Cardiac septum (tissue), 1 donor: ENCODE results near the gene CERCAM. TPM values are rescaled to one million over a fixed set of nuclear protein-coding genes. Genes with fewer than 3 reads are reported as not detected.
"Not testable (repeated sequence)": the region's sequence is repeated elsewhere in the genome, so short reads cannot be mapped to it uniquely, and the experiment has no call there.

Experiments
- DNase-seq: peaks from one replicate; pipeline ENCODE4 v3.0.0-alpha.2; 2020; ENCODE audit warnings: low spot score
- intact Hi-C: fragments of 100-400 bp; cut with DNase I; formaldehyde crosslinking; loops from one replicate; pipeline ENCODE4 v1.14.0; 2022
- total RNA-seq: library from RNA; stranded (reverse); fragmentation: NEBNext Ultra II Directional; extraction: Animal tissue kit (Norgen Biotek cat#: 25700); gene quantifications from one replicate; pipeline ENCODE4 v1.2.1, GENCODE V29; 2021
- donor health status: DM: no; HTN: no; CAD: no.

CERCAM gene
- total RNA-seq, 1 donor from 2014 or later = 16.6 TPM

DNA sequence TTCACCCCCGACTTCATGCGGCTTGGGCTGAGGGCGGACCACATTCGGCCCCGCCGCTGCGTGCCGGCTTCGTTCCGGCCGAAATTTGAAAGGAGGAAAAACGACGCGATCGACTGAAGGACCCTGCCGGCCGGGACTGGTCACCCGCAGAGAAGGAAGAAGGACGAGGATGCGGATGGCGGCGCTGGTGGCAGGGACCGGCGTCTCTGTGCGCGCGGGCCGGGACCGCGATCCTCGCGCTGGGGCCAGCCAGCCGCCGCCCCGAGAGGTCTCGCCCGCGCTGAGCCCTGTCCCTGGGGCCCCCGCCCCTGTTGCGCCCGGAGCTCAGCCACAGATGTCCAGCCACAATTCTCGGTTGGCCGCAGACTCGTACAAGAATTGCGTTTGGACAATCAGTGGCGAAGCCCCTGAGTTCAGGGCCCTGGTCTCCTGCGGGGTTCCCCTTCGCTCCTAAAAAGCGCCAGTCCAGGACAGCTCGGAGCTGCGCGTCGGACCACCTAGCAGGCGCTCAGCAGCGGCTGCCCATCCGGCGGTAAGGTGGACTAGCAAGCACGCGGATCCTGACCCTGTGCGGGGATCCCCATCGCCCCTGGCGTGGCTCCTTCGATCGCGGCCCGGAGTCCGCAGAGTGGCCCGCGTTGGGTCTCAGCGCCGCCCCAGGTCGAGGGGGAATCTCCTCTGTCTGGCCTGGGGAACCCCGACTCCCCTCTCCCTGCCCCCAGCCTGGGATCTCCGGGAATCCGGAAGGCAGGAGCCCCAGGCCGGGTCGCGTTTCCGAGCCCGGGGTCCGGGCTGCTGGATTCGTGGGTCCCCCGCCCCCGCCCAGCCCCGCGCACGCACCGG lies 28.1 kb upstream of the CERCAM start:
- intact Hi-C loops = no loop called here
- DNase-seq = no peak

DNA sequence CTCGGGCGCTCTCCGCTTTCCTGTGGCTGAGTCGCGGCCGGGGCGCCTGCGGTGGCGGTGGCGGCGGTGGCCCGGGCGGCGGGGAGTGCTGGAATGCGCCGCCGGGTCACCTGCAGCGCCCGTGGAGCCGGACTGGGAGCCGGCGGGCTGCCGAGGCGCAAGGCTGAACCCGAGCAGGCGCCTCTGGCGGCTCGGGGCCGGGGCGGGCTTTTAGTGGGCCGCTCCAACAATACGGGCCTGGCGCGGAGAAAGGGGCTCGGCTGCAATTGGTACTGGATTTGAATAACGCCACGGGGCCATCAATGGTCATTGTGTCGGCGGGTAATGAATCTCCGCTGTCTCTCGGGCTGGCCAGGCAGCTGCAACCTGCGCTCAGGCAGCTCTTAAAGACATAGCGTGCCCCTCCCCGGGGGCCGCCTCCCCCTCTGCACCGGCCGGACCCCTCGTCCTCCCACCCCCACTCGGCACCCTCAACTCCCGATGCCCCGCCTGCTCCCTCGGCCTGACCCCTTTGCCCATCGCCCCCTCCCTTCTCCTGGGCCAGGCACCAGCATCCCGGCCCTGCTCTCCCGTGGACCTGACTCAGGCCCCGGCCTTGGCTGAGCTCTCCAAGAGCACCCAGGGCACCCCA lies 27.4 kb upstream of the CERCAM start:
- intact Hi-C loops = no loop called here
- DNase-seq = no peak

DNA sequence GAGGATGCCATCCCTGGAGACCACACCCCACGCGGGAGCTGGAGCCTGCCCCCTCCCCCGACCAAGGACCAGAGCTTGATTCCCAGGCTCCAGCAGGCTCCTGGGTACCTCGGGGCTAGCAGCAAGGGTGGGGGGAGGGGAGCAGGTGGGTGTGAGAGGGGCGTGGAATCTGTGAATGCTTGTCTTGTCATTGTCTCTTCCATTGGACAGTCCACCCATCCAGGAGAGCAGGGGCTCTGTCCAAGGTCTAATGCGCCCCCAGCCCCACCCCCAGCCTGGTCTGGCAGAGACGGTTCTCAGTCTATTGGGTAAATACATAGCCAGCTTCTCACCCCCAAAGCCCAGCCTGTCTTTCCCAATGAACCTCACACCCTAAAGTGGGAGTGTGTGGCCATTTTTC lies 26.7 kb upstream of the CERCAM start:
- DNase-seq = no peak
- intact Hi-C loops = no loop called here

DNA sequence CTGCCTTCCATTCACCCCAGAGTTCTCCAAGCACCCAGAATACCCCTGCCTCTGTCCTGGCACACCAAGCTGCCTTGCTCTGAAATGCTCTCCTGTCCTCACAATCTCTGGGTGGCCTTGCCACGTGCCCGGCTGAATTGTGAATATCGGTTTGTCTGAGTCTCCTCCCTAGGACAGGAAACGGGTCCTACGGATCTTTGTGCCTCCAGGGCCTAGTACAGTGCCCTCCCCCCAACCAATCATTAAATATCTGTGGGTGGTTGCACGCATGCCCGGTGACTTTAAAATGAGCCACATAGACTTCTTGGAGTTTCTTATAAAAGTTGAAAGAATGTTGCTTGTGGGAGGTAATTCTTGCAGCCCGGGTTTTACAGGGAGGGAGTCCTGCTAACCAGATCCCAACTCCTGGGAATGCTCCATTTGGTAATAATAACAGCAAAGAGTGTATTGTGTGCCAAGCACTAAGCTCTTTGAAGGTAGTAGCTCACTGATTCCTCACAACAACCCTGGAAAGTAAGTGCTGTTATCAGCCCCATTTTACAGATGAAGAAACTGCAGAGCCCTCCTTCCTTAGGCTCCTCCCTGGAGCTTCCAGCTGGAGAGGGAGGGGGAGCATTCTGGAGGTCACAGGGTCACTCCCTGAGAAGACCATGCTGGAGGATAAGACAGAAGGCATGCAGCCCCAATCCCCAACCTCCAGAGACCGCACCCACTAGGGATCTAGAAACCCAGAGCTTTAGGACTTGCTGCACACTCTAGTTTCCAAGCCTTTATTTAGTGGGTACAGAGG lies 26.1 kb upstream of the CERCAM start:
- intact Hi-C loops = no loop called here
- DNase-seq = no peak

DNA sequence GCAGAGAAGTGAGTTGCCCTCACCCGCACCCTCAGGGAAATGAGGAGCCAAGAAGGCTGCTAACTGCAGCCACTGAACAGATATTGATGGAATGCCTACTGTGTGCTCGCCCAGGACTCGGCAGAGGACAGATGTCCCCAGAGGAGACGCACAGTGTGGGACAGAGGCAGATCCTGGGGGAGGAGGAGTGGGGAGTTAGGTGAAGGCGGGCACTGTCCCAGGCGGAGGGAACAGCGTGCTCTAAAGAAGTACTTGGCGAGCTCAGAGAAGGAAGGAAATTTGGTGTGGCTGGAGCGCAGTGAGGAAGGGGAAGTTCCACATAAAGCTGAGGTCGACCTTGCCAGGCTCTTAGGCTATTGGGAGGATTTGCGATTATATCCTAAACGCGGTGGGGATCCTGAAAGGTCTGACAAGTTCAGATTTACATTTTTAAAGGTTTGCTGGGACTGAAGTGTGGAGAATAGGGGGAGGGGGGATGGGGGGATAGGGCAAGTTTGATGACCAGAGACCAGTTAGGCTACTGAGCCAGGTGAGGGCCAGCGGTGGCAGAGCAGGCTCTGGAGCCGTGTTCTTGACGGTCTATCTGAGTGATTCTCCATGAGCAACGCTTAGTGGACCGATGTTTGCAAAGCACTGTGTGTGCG lies 23.6 kb upstream of the CERCAM start:
- intact Hi-C loops = no loop called here
- DNase-seq = no peak

DNA sequence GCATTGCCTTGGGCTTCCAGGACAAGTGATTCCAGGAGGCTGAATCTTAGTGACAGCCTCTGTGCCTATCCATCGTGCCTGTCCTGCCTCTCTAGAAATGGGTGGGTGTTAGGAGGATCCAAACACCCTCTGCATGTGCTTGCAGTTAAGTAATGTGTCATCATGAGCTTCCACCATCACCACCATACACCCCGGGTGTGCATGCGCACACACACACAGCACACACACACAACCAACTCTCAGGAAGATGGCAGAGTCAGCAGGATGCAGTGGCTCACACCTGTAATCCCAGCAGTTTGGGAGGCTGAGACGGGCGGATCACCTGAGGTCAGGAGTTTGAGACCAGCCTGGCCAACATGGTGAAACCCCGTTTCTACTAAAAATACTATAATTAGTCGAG lies 22.8 kb upstream of the CERCAM start:
- intact Hi-C loops = no loop called here
- no peak for DNase-seq

DNA sequence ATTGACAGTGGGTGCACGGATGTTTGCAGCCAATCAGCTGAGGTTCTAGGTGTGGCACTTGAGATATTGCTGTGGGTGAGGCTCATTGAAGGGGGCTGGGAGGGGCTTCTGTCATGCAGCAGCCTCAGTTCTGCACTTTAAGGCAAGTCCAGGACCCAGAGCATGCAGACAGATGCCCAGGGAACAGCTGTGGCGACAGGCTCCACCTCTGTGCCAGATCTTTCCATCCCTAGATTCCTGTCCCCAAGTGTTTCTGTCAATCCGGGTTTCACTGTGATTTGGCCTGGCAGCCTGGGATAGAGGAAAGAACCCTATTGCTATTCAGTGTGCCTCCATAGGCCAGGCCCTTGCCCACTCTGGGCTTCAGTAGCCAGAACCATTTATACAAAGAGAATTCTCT lies 20.8 kb upstream of the CERCAM start:
- intact Hi-C loops = no loop called here
- DNase-seq = no peak

DNA sequence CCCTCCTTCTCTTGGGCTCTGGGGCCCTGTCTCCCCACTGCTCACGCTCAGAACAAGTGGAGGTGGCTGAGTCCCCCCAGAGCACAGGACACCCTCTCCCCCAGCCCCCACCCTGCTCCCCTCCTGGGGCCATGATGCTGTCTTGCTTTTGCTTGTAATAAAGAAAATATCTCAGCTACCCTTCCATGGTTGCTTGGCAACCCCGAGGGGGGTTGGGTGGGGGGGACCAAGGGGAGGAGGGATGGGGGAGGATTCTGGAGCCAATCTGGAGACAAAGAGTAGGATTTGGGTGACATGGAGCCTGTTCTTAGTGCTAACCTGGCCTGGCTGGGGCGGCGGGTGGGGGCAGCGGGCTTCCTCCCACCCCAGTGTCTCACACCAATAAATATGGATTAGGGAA lies 16.1 kb upstream of the CERCAM start:
- intact Hi-C loops = no loop called here

DNA sequence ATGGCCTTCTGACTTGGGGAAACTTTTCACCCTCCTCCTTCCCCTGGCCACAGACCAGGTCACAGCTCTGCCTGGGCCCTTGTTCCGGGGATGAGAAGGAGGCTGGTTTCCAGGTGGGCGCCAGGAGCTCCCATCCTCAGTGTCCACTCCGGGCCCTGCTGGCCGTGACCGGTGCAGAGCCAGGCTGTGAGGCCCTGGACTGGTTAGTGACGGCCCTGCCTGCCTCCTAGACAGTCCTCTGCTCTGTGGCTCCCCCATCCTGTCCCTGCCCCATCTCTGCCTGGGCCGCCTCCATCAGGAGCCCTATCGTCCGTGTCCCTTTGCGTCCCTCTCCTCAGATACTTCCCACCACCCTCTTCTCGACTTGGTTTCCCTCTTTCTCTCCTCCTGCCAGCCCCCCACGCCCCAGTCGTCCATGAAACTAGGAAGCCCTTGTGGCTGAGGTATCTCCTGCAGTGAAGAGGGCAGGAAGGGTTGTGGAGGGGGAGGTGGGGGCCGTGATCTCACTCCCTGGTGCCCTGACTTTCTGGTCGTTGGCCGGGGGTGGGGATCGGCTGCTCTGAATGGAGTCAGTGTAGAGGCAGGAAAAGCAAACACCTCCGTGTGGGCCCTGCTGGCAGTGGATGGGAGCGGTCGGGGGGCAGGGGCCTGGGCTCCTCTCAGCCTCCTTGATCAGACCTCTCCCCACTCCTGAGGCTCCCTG lies 15.4 kb upstream of the CERCAM start:
- intact Hi-C loops = no loop called here
- no peak for DNase-seq

More for the DNA sequence above, 16.1 kb upstream of the CERCAM start:
- no peak for DNase-seq

DNA sequence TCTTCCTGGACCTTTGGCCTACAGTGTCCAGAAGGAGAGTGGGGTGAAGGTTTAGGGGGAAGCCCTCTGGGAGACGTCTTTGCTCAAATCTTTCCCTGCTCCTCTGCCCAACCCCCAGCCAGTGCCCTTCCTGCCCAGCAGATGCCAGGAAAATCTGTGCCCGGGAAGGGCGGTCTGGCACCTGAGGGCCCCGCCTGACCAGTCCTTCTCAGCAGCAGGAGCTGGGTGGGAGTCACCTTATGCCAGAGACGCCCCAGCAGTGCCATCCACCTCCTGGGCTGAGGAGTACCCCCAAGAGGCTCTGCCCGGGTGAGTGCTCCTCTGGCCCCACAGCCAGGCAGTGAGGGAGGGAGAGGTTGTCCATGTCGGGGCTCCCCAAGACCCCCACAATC lies 14.9 kb upstream of the CERCAM start:
- no peak for DNase-seq
- intact Hi-C loops = no loop called here

DNA sequence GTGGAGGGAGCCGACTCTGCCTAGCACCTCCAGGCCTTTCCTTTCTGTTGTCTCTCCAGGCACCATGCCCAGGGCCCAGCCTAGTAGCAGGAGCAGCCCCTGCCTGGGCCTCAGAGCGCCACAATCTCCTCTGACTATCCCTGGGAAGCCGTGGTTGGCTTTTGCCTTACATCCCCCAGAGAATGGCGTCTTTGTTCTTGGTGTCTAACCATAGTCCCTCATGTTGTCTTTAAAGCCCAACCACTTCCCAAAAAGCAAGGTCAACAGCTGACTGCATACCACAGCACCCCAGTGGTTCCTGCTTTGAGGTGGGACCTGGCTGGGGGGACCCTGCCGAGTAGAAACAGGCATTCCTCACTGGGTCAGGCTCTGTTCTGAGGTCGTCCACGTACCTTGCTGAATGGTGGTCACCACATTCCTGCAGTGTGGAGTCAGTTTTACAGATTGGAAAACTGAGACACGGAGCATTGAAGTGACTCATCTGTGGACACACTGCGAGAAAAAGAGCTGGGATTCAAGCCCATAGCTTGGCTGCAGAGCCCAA lies 13.7 kb upstream of the CERCAM start:
- intact Hi-C loops = no loop called here
- no peak for DNase-seq

DNA sequence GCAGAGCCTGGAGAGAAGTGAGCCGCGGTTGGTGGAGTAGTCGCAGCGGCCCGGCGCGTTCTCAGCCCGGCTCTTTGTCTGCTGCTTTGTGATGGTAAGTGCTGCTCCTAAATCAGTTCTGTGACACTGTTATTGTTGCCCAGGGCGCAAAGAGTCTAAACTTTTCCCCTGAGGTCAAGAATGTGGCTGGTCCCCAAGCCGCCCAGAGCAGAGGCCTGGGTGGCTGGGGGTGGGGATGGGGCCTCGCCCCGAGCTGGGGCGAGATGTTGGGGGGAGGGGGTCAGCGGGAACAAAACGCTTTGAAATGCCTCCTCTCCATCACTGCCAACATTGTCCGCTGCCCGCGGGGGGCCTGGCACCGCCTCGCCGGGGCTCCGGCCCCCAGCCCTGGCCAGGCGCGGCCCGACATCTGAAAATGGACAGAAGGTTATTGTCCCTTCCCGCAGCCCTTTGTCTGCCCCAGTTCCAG lies 11.7 kb upstream of the CERCAM start:
- DNase-seq = no peak
- intact Hi-C loops = no loop called here

DNA sequence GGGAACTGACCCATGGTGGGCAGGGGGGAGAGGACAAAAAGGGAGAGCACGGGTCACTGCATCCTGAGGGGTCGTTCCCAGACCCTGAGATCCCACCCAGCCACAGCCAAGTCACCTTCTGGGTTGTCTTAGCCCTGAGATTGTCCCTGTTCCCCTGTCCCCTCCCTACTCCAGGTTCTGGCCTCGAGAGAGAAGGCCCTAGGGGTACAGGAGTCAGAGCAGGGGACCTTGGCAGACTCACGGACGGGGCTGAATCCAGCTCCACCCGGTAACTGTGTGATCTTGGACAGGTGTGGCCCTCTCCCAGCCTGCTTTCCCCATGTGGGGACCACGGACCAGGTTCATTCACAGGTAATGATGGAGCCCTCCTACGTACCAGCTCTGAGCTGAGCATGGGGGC lies 11.2 kb upstream of the CERCAM start:
- intact Hi-C loops = no loop called here
- no peak for DNase-seq

DNA sequence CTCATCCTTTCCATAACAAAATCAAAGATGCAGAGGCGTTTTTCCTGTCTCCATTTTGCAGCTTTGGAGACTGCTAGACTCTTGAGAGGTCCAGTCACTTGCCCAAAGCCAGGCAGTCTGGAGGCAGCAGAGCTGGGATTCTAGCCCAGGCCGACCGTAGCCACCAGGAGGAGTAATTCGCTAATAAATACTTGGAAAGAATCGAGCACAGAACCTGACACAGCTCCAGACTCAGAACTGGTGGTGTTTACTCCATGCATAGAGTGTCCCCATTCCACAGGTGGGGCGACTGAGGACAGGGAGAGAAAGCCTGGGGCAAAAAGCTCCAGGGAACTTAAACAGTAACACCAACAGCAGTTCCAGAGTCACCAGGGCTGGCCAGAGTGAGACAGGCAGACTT lies 10.7 kb upstream of the CERCAM start:
- DNase-seq = no peak
- intact Hi-C loops = no loop called here

DNA sequence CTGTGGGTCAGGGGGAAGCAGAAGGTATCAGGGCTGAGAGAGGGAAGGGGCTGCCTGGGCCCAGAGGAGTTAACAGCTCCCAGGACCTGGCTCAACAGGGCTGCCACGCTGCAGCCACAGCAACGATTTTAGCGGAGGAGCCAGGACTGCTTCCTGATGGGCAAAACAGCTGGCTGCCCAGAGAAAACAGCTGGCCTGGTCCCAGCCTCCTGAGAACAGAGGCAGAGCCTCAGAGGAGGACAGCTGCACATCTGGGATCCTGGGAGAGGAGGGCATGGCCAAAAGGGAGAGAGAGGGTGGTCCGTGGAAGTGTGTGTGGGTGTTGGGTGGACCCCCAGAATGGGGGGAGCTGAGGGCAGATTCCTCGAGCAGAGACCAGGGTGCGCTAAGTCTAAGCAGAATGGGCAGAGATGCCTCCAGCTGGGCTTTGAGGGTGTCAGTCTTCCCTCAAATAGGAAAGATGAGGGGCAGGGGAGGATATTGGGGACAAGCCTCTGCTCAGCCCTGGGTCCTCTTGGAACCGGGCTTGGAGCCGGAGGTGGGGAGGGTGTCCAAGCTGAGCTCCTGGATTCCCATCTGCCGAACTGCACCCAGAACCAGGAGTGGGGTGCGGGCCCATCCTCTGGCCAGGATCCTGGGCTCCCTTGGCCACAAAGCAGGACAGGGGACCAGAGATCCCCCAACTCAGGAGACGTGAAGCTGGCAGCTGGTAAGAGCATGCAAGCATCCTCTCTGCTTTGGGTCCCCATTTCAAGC lies 9.1 kb upstream of the CERCAM start:
- intact Hi-C loops = loop anchor here (2.0 kb wide), 1 partner anchor 49 kb away; no protein-coding TSS in a partner anchor

DNA sequence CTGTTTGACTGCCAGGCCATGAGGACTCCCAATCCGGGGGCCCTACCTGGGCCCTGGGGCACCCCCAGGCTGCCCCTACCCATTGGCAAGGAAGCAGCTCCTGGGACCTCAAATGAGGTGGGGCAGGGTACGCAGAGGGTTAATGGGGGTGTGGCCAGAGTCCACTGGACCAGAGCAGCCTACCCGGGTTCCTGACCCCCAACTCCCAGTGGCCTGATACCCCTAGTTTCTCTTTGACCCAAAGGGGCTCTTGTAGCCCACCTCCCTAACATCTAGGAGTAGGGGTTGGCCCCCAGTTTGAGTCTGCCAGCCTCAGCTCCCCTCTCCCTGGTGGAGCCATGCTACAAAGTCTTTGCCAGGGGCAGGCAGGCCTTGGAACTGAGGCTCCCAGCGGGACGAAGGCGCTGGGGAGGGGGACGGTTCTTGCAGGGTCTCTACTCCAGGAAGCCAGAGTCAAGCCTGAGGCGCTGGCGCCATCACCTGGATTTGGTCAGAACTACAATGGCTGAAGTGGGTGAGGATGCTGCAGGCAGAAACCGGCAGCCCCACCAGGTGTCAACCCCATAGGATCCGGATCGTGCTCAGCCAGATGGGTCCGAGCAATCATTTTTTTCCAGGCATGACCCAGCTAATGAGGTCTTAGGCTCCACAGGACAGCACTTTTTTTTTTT lies 8.4 kb upstream of the CERCAM start:
- no peak for DNase-seq

More for the DNA sequence above, 9.1 kb upstream of the CERCAM start:
- no peak for DNase-seq

DNA sequence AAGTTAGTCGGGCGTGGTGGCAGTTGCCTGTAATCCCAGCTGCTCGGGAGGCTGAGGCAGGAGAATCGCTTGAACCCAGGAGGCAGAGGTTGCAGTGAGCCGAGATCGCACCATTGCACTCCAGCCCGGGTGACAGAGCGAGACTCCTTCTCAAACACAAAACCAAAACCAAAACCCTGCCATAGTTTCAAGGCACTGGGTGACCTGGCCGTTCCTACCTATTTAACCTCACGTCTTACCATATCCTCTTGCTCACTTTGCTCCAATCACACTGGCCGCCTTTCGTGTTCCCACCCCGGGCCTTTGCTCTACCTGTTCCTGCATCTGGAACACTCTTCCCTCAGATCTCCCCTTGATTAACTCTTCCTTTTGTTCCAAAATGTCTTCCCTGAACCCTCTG lies 6.9 kb upstream of the CERCAM start:
- intact Hi-C loops = loop anchor here (2.0 kb wide), 1 partner anchor 51 kb away; no protein-coding TSS in a partner anchor
- not testable (repeated sequence) for DNase-seq

More for the DNA sequence above, 8.4 kb upstream of the CERCAM start:
- intact Hi-C loops = loop anchor here (2.0 kb wide), 1 partner anchor 49 kb away; no protein-coding TSS in a partner anchor

DNA sequence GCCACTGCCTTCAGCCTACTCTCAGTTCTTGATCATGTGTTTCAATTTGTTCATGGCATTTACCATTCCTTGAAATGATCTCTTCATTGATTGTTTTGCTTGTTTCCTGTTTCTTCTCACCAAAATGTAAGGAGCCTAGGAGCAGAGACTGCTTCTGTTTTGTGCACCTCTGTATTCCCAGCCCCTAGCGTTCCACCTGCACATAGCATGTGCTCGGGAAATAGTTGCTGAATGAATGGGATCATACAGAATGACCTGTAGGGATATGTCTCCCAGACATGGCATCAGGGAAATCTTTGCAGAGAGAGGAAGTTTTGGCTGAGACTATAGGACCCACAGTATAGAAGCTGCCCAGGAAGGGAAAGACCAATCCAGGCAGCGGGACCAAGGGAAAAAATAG lies 6.2 kb upstream of the CERCAM start:
- no peak for DNase-seq
- intact Hi-C loops = no loop called here
